GM23338 (cell line): ENCODE data around the gene OR2A5. TPM values are rescaled to one million over a fixed set of nuclear protein-coding genes. Genes with fewer than 3 reads are reported as not detected.

Source experiments
- ATAC-seq: fragments of 200-7000 bp; cut with Tn5 transposase; 3 replicates; pipeline ENCODE4 v1.9.1; 2020
- DNase-seq: peaks from one replicate; pipeline ENCODE4 v3.0.0-alpha.2; 2015; ENCODE audit warnings: low spot score
- H2AFZ ChIP-seq: fragments of 200-600 bp; sonication (generic); 2 replicates; pipeline ENCODE4 v1.8.0; 2016; ENCODE audit warnings: antibody characterized with exemption, mild to moderate bottlenecking, moderate library complexity
- H3F3A ChIP-seq: fragments of 200-600 bp; sonication (generic); replicated peaks from 2 replicates; pipeline ENCODE4 v1.8.0; 2017; ENCODE audit warnings: antibody characterized with exemption, mixed run types, low read depth
- H3K27ac ChIP-seq: fragments of 200-600 bp; sonication (generic); 2 replicates; pipeline ENCODE4 v1.6.1; 2016; ENCODE audit warnings: low read depth
- H3K27me3 ChIP-seq: fragments of 200-600 bp; sonication (generic); 2 replicates; pipeline ENCODE4 v1.8.0; 2016; ENCODE audit warnings: mild to moderate bottlenecking, mixed run types, moderate library complexity; ENCODE audit not compliant: insufficient read depth
- H3K36me3 ChIP-seq: fragments of 200-600 bp; sonication (generic); 2 replicates; pipeline ENCODE4 v1.8.0; 2016; ENCODE audit warnings: mild to moderate bottlenecking; ENCODE audit not compliant: insufficient read depth
- H3K4me1 ChIP-seq: fragments of 200-600 bp; sonication (generic); 2 replicates; pipeline ENCODE4 v1.8.0; 2016; ENCODE audit warnings: mild to moderate bottlenecking, moderate library complexity; ENCODE audit not compliant: insufficient read depth
- H3K4me2 ChIP-seq: fragments of 200-600 bp; sonication (generic); 2 replicates; pipeline ENCODE4 v1.7.1; 2017; ENCODE audit warnings: mixed run types
- H3K4me3 ChIP-seq: fragments of 200-600 bp; sonication (generic); 2 replicates; pipeline ENCODE4 v1.6.1; 2016; ENCODE audit warnings: mixed run types
- H3K79me2 ChIP-seq: fragments of 200-600 bp; sonication (generic); replicated peaks from 2 replicates; pipeline ENCODE4 v1.8.0; 2017; ENCODE audit warnings: mild to moderate bottlenecking; ENCODE audit not compliant: insufficient read depth
- H3K9me2 ChIP-seq: fragments of 200-600 bp; sonication (generic); 2 replicates; pipeline ENCODE4 v1.8.0; 2017; ENCODE audit not compliant: insufficient read depth
- H4K20me1 ChIP-seq: fragments of 200-600 bp; sonication (generic); replicated peaks from 2 replicates; pipeline ENCODE4 v1.8.0; 2017; ENCODE audit warnings: mild to moderate bottlenecking; ENCODE audit not compliant: insufficient read depth
- H3K27ac Mint-ChIP-seq: 2 replicates; pipeline ENCODE4 v1.8.0; 2020; ENCODE audit warnings: inconsistent platforms, mild to moderate bottlenecking, moderate library complexity, mixed read lengths
- H3K27me3 Mint-ChIP-seq: 3 replicates; pipeline ENCODE4 v1.8.0; 2022; ENCODE audit warnings: low read depth, mild to moderate bottlenecking, moderate library complexity, mixed read lengths, inconsistent platforms; ENCODE audit not compliant: insufficient read depth, poor library complexity
- H3K36me3 Mint-ChIP-seq: 3 replicates; pipeline ENCODE4 v1.8.0; 2021; ENCODE audit warnings: low read depth, mild to moderate bottlenecking, inconsistent platforms, moderate library complexity, mixed read lengths
- H3K4me1 Mint-ChIP-seq: 3 replicates; pipeline ENCODE4 v1.8.0; 2020; ENCODE audit warnings: mild to moderate bottlenecking, inconsistent platforms, mixed read lengths
- H3K4me3 Mint-ChIP-seq: 3 replicates; pipeline ENCODE4 v1.8.0; 2021; ENCODE audit warnings: moderate library complexity, mild to moderate bottlenecking, inconsistent platforms, mixed read lengths
- H3K9me3 Mint-ChIP-seq: 3 replicates; pipeline ENCODE4 v1.8.0; 2020; ENCODE audit warnings: moderate library complexity, mild to moderate bottlenecking, inconsistent platforms, mixed read lengths
- CREB1 ChIP-seq: fragments of 250-450 bp; sonication (Bioruptor Pico); IDR thresholded peaks from 2 replicates; pipeline ENCODE4 v1.5.0; 2020; ENCODE audit warnings: low read depth, mild to moderate bottlenecking, moderate library complexity
- CTCF ChIP-seq, 2 experiments: fragments of 200-600 bp in 1 of 2; sonication (generic) in 1 of 2; conservative IDR thresholded peaks; 2 replicates each; pipeline versions ENCODE4 v1.5.1 to v1.6.1; 2016 to 2017; ENCODE audit warnings: antibody characterized with exemption in 2 of 2, low read depth in 2 of 2, mild to moderate bottlenecking in 2 of 2, moderate library complexity in 1 of 2
- ETS1 ChIP-seq: IDR thresholded peaks from 2 replicates; pipeline ENCODE4 v1.6.1; 2016; ENCODE audit warnings: antibody characterized with exemption
- EZH2 ChIP-seq: fragments of 200-600 bp; sonication (generic); IDR thresholded peaks from one replicate; pipeline ENCODE4 v1.8.0; 2017; ENCODE audit warnings: antibody characterized with exemption, mild to moderate bottlenecking, low read depth; ENCODE audit not compliant: unreplicated experiment
- EZH2phosphoT487 ChIP-seq: fragments of 200-600 bp; sonication (generic); IDR thresholded peaks from one replicate; pipeline ENCODE4 v1.8.1; 2018; ENCODE audit warnings: antibody characterized with exemption; ENCODE audit not compliant: unreplicated experiment
- JUNB ChIP-seq: IDR thresholded peaks from one replicate; pipeline ENCODE4 v1.6.1; 2016; ENCODE audit warnings: antibody characterized with exemption; ENCODE audit not compliant: unreplicated experiment
- NANOG ChIP-seq: IDR thresholded peaks from 2 replicates; pipeline ENCODE4 v1.6.1; 2016; ENCODE audit warnings: antibody characterized with exemption, borderline replicate concordance
- POLR2AphosphoS5 ChIP-seq: IDR thresholded peaks from 2 replicates; pipeline ENCODE4 v1.6.1; 2016; ENCODE audit warnings: antibody characterized with exemption, low read depth
- REST ChIP-seq: IDR thresholded peaks from one replicate; pipeline ENCODE4 v1.6.1; 2018; ENCODE audit warnings: antibody characterized with exemption; ENCODE audit not compliant: unreplicated experiment
- STAT1 ChIP-seq: IDR thresholded peaks from one replicate; pipeline ENCODE4 v1.6.1; 2016; ENCODE audit warnings: antibody characterized with exemption; ENCODE audit not compliant: unreplicated experiment
- ZNF114 ChIP-seq: fragments of 250-450 bp; sonication (Bioruptor Pico); IDR thresholded peaks from 2 replicates; pipeline ENCODE4 v1.5.0; 2020; ENCODE audit warnings: mild to moderate bottlenecking, moderate library complexity
- ZNF331 ChIP-seq: fragments of 250-450 bp; sonication (Bioruptor Pico); IDR thresholded peaks from 2 replicates; pipeline ENCODE4 v1.5.0; 2020; ENCODE audit warnings: low read depth, mild to moderate bottlenecking, moderate library complexity
- ZNF462 ChIP-seq: fragments of 250-450 bp; sonication (Bioruptor Pico); IDR thresholded peaks from 2 replicates; pipeline ENCODE4 v1.5.0; 2020; ENCODE audit warnings: mild to moderate bottlenecking, moderate library complexity
- long read RNA-seq: library from polyadenylated mRNA; unstranded; transcript quantifications from one replicate; pipeline ENCODE4 v2.0.0, GENCODE V29; 2020; ENCODE audit not compliant: unreplicated experiment
- polyA plus RNA-seq: library from polyadenylated mRNA; unstranded; fragments of >200 nt; fragmentation: Nextera tagmentation; extraction: Ambion mirVana; gene quantifications from 2 replicates; pipeline ENCODE4 v1.2.1, GENCODE V29; 2016
- total RNA-seq: library from RNA; depleted of rRNA; stranded (reverse); fragments of >200 nt; shearing (Covaris generic); gene quantifications from 2 replicates; pipeline ENCODE4 v1.2.3, GENCODE V29; 2014; rRNA removed

Gene OR2A5
- not detected in 2 replicates for total RNA-seq
- not detected in 2 replicates for polyA plus RNA-seq
- long read RNA-seq: 0 reads

GRCh38 chr7:144048648-144049047 lies at the start of gene OR2A5:
TSS of gene OR2A5 (plus strand) at chr7:144048948. CDS start at chr7:144050402, 1,454 bp downstream.
- Histone ChIP-seq H3K4me3 (no peak within 1 kb of the TSS), H3K4me1 (no peaks in the 10 kb centered on the region), H4K20me1 (no peaks in the 10 kb centered on the region), H3K9me2 (no peaks in the 10 kb centered on the region), H3K36me3 (no peaks in the 10 kb centered on the region), H2AFZ (no peak within 1 kb of the TSS; the same call in 1 of the 2 replicates), H3F3A (no peaks in the 10 kb centered on the region), H3K4me2 (no peak within 1 kb of the TSS), H3K27me3 (no peaks in the 10 kb centered on the region), H3K79me2 (no peaks in the 10 kb centered on the region), H3K27ac (no peak within 1 kb of the TSS)
- Mint-ChIP-seq H3K27ac (no peak within 1 kb of the TSS), H3K36me3 (no peaks in the 10 kb centered on the region), H3K27me3 (no peaks in the 10 kb centered on the region), H3K9me3 (no peaks in the 10 kb centered on the region), H3K4me1 (no peaks in the 10 kb centered on the region), H3K4me3 (no peak within 1 kb of the TSS)
- DNase-seq: no peak
- TF ChIP-seq STAT1: no peak
- no peak for TF ChIP-seq ZNF114 (CRISPR knock-in tag)
- TF ChIP-seq CTCF (conservative IDR thresholded peaks at IDR 0.05; ENCODE audit: low read depth in 2 of 2): no peak
- TF ChIP-seq EZH2phosphoT487: no peak
- TF ChIP-seq NANOG: no peak
- no peak for TF ChIP-seq JUNB
- no peak for TF ChIP-seq POLR2AphosphoS5
- TF ChIP-seq ZNF462: no peak
- no peak for TF ChIP-seq ZNF331
- no peak for TF ChIP-seq REST
- no peak for TF ChIP-seq ETS1
- no peak for TF ChIP-seq EZH2
- TF ChIP-seq CREB1 (CRISPR knock-in tag): no peak
- ATAC-seq: no peak
